HepG2 (cell line): ENCODE results near the gene SND1. TPM values are rescaled to one million over a fixed set of nuclear protein-coding genes. Genes with fewer than 3 reads are reported as not detected.

Experiments used
- ATAC-seq: fragments of 200-7000 bp; cut with Tn5 transposase; 3 replicates; pipeline ENCODE4 v1.9.1; 2020; ENCODE audit warnings: mild to moderate bottlenecking, moderate library complexity
- BruUV-seq: library from RNA; stranded (reverse); fragments of 400-500 nt; replicated peaks from 2 replicates; lab custom pipeline; 2021; lab: Mats Ljungman, UMichigan
- CTCF ChIA-PET: fragments of 300-600 bp; formaldehyde crosslinking; extraction: SDS; loops from one replicate; lab custom pipeline; 2021; ENCODE audit warnings: low total read pairs, inconsistent platforms, low intra/inter-chr PET ratio; lab: Yijun Ruan, JAX
- POLR2A ChIA-PET: fragments of 350-600 bp; sonication (Branson Sonifier 250); formaldehyde crosslinking; loops from one replicate; lab custom pipeline; 2020; ENCODE audit warnings: antibody characterized with exemption, inconsistent platforms; lab: Yijun Ruan, JAX
- DNase-seq: peaks from one replicate; pipeline ENCODE4 v3.0.0-alpha.2; 2015; ENCODE audit warnings: low spot score
- FAIRE-seq: peaks from 3 replicates; lab custom pipeline; 2011; peaks lifted over from hg19 to GRCh38; lab: Jason Lieb, UNC
- H2AFZ ChIP-seq: one replicate; pipeline ENCODE4 v1.6.1; 2011; ENCODE audit warnings: low read length, inconsistent platforms
- H3K27ac ChIP-seq: fragments of 300-600 bp; 3 replicates; pipeline ENCODE4 v1.8.0; 2011; ENCODE audit warnings: mixed run types, mild to moderate bottlenecking, mixed read lengths, low read length, inconsistent platforms; ENCODE audit not compliant: insufficient read depth; ENCODE audit errors: extremely low read length
- H3K27me3 ChIP-seq, 2 experiments: fragments of 200-600 bp in 1 of 2; 2 replicates in 1 of 2; 3 replicates in 1 of 2; pipeline versions ENCODE4 v1.6.0 to v1.8.0; 2011; ENCODE audit warnings: low read length in 2 of 2, mild to moderate bottlenecking in 2 of 2, moderate library complexity in 2 of 2, inconsistent platforms in 1 of 2; ENCODE audit not compliant: insufficient read depth in 2 of 2, control insufficient read depth in 1 of 2
- H3K36me3 ChIP-seq, 2 experiments: fragments of 200-600 bp in 1 of 2; replicated peaks in 1 of 2; 2 replicates in 1 of 2; 3 replicates in 1 of 2; pipeline versions ENCODE4 v1.5.1 to v1.8.0; 2011; ENCODE audit warnings: low read length in 2 of 2, inconsistent platforms in 1 of 2; ENCODE audit not compliant: insufficient read depth in 2 of 2, control insufficient read depth in 1 of 2
- H3K4me1 ChIP-seq: 2 replicates; pipeline ENCODE4 v1.5.1; 2012; ENCODE audit warnings: low read length, inconsistent platforms; ENCODE audit not compliant: insufficient read depth
- H3K4me2 ChIP-seq: 2 replicates; pipeline ENCODE4 v1.6.0; 2011; ENCODE audit warnings: low read depth, low read length, inconsistent platforms
- H3K4me3 ChIP-seq, 3 experiments: fragments of 200-600 bp in 1 of 3; sonication (generic), shearing (Covaris generic) in 1 of 3; replicated peaks in 1 of 3; 2 replicates each; pipeline ENCODE4 v1.5.1; 2011 to 2016; ENCODE audit warnings: low read length in 3 of 3, inconsistent platforms in 2 of 3, low read depth in 2 of 3, mild to moderate bottlenecking in 2 of 3, control low read depth in 1 of 3, mixed read lengths in 1 of 3; ENCODE audit not compliant: insufficient read depth in 1 of 3
- H3K79me2 ChIP-seq: one replicate; pipeline ENCODE4 v1.6.1; 2011; ENCODE audit warnings: low read length, inconsistent platforms; ENCODE audit not compliant: insufficient read depth
- H3K9ac ChIP-seq: 2 replicates; pipeline ENCODE4 v1.6.0; 2011; ENCODE audit warnings: mild to moderate bottlenecking, low read depth, low read length, inconsistent platforms; ENCODE audit not compliant: insufficient read depth
- H3K9me3 ChIP-seq: 2 replicates; pipeline ENCODE4 v1.5.1; 2012; ENCODE audit warnings: mild to moderate bottlenecking, low read length
- H4K20me1 ChIP-seq: 2 replicates; pipeline ENCODE4 v1.6.0; 2011; ENCODE audit warnings: inconsistent platforms, mild to moderate bottlenecking, low read length, moderate library complexity; ENCODE audit not compliant: insufficient read depth
- AFF4 ChIP-seq: sonication (generic); formaldehyde crosslinking; IDR thresholded peaks from 2 replicates; pipeline ENCODE4 v1.4.0; 2020; ENCODE audit warnings: missing genetic modification reagents
- CCAR2 ChIP-seq: fragments of 200-400 bp; formaldehyde crosslinking; optimal IDR thresholded peaks from 2 replicates; pipeline ENCODE3; 2018; ENCODE audit warnings: low read depth, mild to moderate bottlenecking, low read length, moderate library complexity
- FOXM1 ChIP-seq: sonication (generic); formaldehyde crosslinking; IDR thresholded peaks from 2 replicates; pipeline ENCODE4 v1.5.0; 2020; ENCODE audit warnings: missing genetic modification reagents
- JDP2 ChIP-seq: sonication (generic); formaldehyde crosslinking; IDR thresholded peaks from 2 replicates; pipeline ENCODE4 v1.8.1; 2022; ENCODE audit warnings: missing genetic modification reagents, borderline replicate concordance
- KLF12 ChIP-seq: sonication (generic); formaldehyde crosslinking; IDR thresholded peaks from 2 replicates; pipeline ENCODE4 v1.4.0; 2020; ENCODE audit warnings: missing genetic modification reagents, borderline replicate concordance
- PBX3 ChIP-seq: sonication (generic); formaldehyde crosslinking; IDR thresholded peaks from 2 replicates; pipeline ENCODE4 v1.8.1; 2023; ENCODE audit warnings: missing genetic modification reagents, inconsistent platforms, borderline replicate concordance
- SAP130 ChIP-seq: IDR thresholded peaks from 2 replicates; pipeline ENCODE4 v1.6.1; 2016; ENCODE audit warnings: low read depth
- TEAD3 ChIP-seq: optimal IDR thresholded peaks from 2 replicates; pipeline ENCODE3; 2016; ENCODE audit warnings: borderline replicate concordance
- TFDP1 ChIP-seq: IDR thresholded peaks from 2 replicates; pipeline ENCODE4 v1.6.1; 2016; ENCODE audit warnings: missing compliant biosample characterization, missing genetic modification reagents, borderline replicate concordance
- ZFP36 ChIP-seq: fragments of 150-350 bp; IDR thresholded peaks from 2 replicates; pipeline ENCODE4 v1.6.1; 2018; ENCODE audit warnings: borderline replicate concordance, low read length, low read depth; ENCODE audit not compliant: partially characterized antibody
- ZNF12 ChIP-seq: sonication (generic); formaldehyde crosslinking; IDR thresholded peaks from 2 replicates; pipeline ENCODE4 v1.5.0; 2020; ENCODE audit warnings: missing genetic modification reagents
- ZNF598 ChIP-seq: sonication (generic); formaldehyde crosslinking; IDR thresholded peaks from 2 replicates; pipeline ENCODE4 v1.5.1; 2020; ENCODE audit warnings: mild to moderate bottlenecking, missing genetic modification reagents, borderline replicate concordance
- ZNF83 ChIP-seq: sonication (generic); formaldehyde crosslinking; IDR thresholded peaks from 2 replicates; pipeline ENCODE4 v1.4.0; 2020; ENCODE audit warnings: missing genetic modification reagents, mild to moderate bottlenecking, borderline replicate concordance
- WGBS: methylation state at CpG from one replicate; pipeline ENCODE4 v1.1.6; 2017; ENCODE audit warnings: low lambda C conversion rate; 5-methylcytosine and 5-hydroxymethylcytosine counted together
- in situ Hi-C: cut with HindIII; loops from 2 replicates; pipeline ENCODE4 v1.10.0; 2017; ENCODE audit warnings: low pct_unique_long_range_greater_than_20kb; ENCODE audit not compliant: extremely low pct_ligation_motif_present
- intact Hi-C: fragments of 100-400 bp; cut with micrococcal nuclease; formaldehyde crosslinking; loops from one replicate; pipeline ENCODE4 v1.10.0; 2022; ENCODE audit not compliant: unreplicated experiment
- polyA plus RNA-seq, 8 experiments: library from polyadenylated mRNA; depleted of rRNA in 3 of 8; stranded (reverse) in 7 of 8; unstranded in 1 of 8; fragments of >200 nt; fragmentation: Illumina TruSeq in 4 of 8; extraction: Trizol in 4 of 8; gene quantifications; 2 replicates each; pipeline versions ENCODE4 v1.2.1 to v1.2.3, GENCODE V29; 2011 to 2016; ENCODE audit warnings: low read depth in 4 of 8, missing spikeins in 1 of 8, mixed read lengths in 1 of 8; ENCODE audit not compliant: insufficient read depth in 1 of 8
- total RNA-seq, 5 experiments: library from RNA; depleted of rRNA; stranded (reverse); fragments of >200 nt; fragmentation: Illumina TruSeq; extraction: Trizol; gene quantifications; 2 replicates each; pipeline ENCODE4 v1.2.3, GENCODE V29; 2016; ENCODE audit warnings: low read depth in 1 of 5

The SND1 gene
- total and polyA plus RNA-seq, 2 of the 13 experiments (the other 11 are each of a cell fraction or from before 2014, with no cell fraction given) = 110 to 182 TPM

GRCh38 chr7:128045766-128046165, 393.8 kb downstream of the SND1 start:
- ATAC-seq = no peak
- Histone ChIP-seq H3K36me3 (peaks cover 13 to 40% of the 10 kb centered on the region in 2 experiments), H4K20me1 (no peaks in the 10 kb centered on the region), H3K4me1 (no peaks in the 10 kb centered on the region), H3K9ac (no peak overlapping the region), H3K9me3 (no peaks in the 10 kb centered on the region), H3K4me3 (no peak overlapping the region), H3K27me3 (no peaks in the 10 kb centered on the region), H3K4me2 (no peak overlapping the region), H3K79me2 (no peaks in the 10 kb centered on the region), H2AFZ (no peak overlapping the region), H3K27ac (no peak overlapping the region)
- DNase-seq = no peak
- FAIRE-seq = no peak
- intact Hi-C loops (no loop called here), in situ Hi-C loops (no loop called here)
- CTCF ChIA-PET = no interaction called here
- POLR2A ChIA-PET = no interaction called here
- BruUV-seq = no TSS peak
- 93% methylated on average over 1 of the region's 1 CpG for WGBS
- TF ChIP-seq ZNF598 (CRISPR knock-in tag) = no peak
- TF ChIP-seq SAP130 (CRISPR knock-in tag) = no peak
- TF ChIP-seq JDP2 (CRISPR knock-in tag) = no peak
- TF ChIP-seq TFDP1 (CRISPR knock-in tag) = no peak
- TF ChIP-seq KLF12 = no peak
- TF ChIP-seq ZFP36 = no peak
- TF ChIP-seq ZNF12 (CRISPR knock-in tag) = no peak
- no peak for TF ChIP-seq ZNF83 (CRISPR knock-in tag)

- no peak overlapping the region for H2AFZ ChIP-seq
- H4K20me1 ChIP-seq = no peaks in the 10 kb centered on the region
- peaks cover 11 to 45% of the 10 kb centered on the region in 2 experiments; a peak in 4 of 5 replicates for H3K36me3 ChIP-seq
- WGBS = 96% methylated on average over 9 of the region's 9 CpGs
- FAIRE-seq (no peak), ATAC-seq (no peak), DNase-seq (no peak)
- POLR2A ChIA-PET = no interaction called here
- no peak overlapping the region for H3K27ac ChIP-seq
- intact Hi-C loops = no loop called here
- in situ Hi-C loops = no loop called here
- CTCF ChIA-PET = no interaction called here
- H3K4me1 ChIP-seq = no peaks in the 10 kb centered on the region
- H3K9me3 ChIP-seq = no peaks in the 10 kb centered on the region
- H3K27me3 ChIP-seq = no peaks in the 10 kb centered on the region
- H3K4me2 ChIP-seq = no peak overlapping the region
- no peak overlapping the region for H3K4me3 ChIP-seq
- no peak overlapping the region for H3K9ac ChIP-seq
- no TSS peak for BruUV-seq
- no peaks in the 10 kb centered on the region for H3K79me2 ChIP-seq
- TF ChIP-seq FOXM1 (CRISPR knock-in tag) = no peak
- no peak for TF ChIP-seq TEAD3 (CRISPR knock-in tag)
- no peak for TF ChIP-seq CCAR2
- TF ChIP-seq AFF4 (CRISPR knock-in tag) = no peak
- TF ChIP-seq PBX3 (CRISPR knock-in tag) = no peak
Measured at GRCh38 chr7:128052404-128052803, 400.4 kb downstream of the SND1 start.
